ENCODE results near the gene SELENOM. TPM values are rescaled to one million over a fixed set of nuclear protein-coding genes. Genes with fewer than 3 reads are reported as not detected.

The SELENOM gene
- total RNA-seq, 1 donor from 2014 or later, result 3.7 TPM

DNA sequence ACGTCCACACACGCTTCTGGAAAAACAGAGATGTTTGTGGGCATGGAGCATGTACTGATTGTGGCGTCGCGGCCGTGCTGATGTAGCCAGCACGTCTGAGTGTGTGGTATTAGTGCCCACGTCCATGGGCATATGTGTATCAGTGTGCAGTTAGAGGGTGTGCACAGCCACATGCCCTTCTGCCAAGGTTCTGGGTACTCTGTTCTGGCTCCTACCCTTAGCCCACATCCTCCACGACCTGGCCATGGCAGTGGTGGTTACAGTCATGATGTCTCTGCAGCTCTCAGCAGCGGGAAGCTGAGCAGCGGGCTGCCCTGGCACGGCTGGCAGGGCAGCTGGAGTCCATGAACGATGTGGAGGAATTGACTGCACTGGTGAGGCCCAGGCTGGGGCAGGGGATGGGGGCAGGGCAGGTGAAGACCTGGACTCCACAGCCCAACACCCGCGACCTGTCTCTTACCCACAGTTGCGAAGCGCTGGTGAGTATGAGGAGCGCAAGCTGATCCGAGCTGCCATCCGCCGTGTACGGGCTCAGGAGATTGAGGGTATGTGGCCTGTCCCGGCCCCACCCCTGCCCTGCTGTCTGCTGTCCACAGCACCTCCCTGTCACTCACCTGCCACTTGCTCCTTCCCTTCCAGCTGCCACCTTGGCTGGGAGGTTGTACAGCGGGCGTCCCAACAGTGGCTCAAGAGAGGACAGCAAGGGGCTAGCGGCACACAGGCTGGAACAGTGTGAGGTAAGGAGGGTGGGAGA, 19.0 kb downstream of the SELENOM start:
- Mint-ChIP-seq H3K27ac (no peak overlapping the region), H3K4me3 (ENCODE audit: low read depth) (no peak overlapping the region), H3K27me3 (no peaks in the 10 kb centered on the region), H3K4me1 (ENCODE audit: low read depth) (peaks cover 12% of the 10 kb centered on the region), H3K36me3 (ENCODE audit: insufficient read depth) (no peaks in the 10 kb centered on the region), H3K9me3 (ENCODE audit: low read depth) (no peaks in the 10 kb centered on the region)
- TF ChIP-seq, protein P1, sequence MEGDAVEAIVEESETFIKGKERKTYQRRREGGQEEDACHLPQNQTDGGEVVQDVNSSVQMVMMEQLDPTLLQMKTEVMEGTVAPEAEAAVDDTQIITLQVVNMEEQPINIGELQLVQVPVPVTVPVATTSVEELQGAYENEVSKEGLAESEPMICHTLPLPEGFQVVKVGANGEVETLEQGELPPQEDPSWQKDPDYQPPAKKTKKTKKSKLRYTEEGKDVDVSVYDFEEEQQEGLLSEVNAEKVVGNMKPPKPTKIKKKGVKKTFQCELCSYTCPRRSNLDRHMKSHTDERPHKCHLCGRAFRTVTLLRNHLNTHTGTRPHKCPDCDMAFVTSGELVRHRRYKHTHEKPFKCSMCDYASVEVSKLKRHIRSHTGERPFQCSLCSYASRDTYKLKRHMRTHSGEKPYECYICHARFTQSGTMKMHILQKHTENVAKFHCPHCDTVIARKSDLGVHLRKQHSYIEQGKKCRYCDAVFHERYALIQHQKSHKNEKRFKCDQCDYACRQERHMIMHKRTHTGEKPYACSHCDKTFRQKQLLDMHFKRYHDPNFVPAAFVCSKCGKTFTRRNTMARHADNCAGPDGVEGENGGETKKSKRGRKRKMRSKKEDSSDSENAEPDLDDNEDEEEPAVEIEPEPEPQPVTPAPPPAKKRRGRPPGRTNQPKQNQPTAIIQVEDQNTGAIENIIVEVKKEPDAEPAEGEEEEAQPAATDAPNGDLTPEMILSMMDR (IDR thresholded peaks at IDR 0.05; ENCODE audit: unreplicated experiment), result no peak
- DNase-seq (ENCODE audit: low spot score, unreplicated experiment), result no peak

DNA sequence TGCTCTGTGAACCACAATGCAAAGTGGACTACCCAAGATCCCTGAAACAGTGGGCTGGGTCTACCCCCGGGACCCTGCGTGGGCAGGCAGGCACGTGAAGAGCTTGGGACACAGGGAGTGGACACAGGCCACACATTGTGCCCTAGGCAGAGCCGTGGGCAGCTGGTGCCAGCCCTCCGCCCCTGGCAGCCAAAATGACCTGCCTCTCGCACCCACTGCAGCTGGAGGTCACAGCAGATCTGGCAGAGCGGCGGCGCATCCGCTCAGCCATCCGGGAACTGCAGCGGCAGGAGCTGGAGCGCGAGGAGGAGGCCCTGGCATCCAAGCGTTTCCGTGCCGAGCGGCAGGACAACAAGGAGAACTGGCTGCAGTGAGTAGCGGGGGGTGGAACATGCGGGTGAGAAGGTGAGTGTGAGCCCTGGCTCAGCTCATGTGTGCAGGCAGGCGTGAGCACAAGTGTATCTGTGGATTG, 19.6 kb downstream of the SELENOM start:
- H3K4me3 Mint-ChIP-seq (ENCODE audit: low read depth), result no peak overlapping the region
- no peak for DNase-seq (ENCODE audit: low spot score, unreplicated experiment)
- TF ChIP-seq, protein P1 (IDR thresholded peaks at IDR 0.05; ENCODE audit: unreplicated experiment), result no peak

DNA sequence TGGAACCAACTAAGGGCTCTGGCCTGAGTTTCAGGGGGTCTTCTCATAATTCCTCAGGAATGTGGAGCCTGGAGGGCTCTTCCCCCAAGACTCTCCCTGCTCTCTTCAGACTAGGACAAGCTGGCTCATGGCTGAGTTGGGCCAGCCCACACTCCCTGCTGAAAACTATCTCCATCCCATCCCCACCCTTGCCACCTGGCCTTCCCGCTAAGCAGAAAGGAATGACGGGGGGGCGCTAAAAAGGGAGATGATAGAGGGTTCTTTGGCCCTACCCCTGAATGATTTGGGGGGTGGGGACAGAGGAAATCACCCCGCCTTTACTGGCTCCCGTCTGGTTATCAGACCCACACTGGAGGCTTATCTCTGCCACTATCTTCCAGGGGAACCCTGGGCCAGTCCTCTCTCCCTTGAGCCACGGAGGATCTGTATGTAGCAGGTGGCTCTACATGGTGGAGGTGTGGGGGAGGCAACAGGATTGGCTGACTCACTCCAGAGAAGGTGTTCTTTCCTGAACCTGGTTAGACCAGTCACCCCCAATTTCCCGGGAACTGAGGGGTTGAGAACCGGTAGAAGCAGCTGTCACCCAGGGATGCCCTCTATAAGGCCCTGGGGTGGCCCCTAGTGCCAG, 20.6 kb downstream of the SELENOM start:
- Mint-ChIP-seq H3K4me1 (ENCODE audit: low read depth) (peaks cover 24% of the 10 kb centered on the region), H3K4me3 (ENCODE audit: low read depth) (no peak overlapping the region), H3K27ac (no peak overlapping the region), H3K9me3 (ENCODE audit: low read depth) (no peaks in the 10 kb centered on the region), H3K36me3 (ENCODE audit: insufficient read depth) (no peaks in the 10 kb centered on the region), H3K27me3 (no peaks in the 10 kb centered on the region)
- TF ChIP-seq, protein P1 (IDR thresholded peaks at IDR 0.05; ENCODE audit: unreplicated experiment), result no peak
- no peak for DNase-seq (ENCODE audit: low spot score, unreplicated experiment)

More for the DNA sequence above, 19.6 kb downstream of the SELENOM start:
- H3K27me3 Mint-ChIP-seq, result no peaks in the 10 kb centered on the region
- H3K36me3 Mint-ChIP-seq (ENCODE audit: insufficient read depth), result no peaks in the 10 kb centered on the region
- H3K4me1 Mint-ChIP-seq (ENCODE audit: low read depth), result peaks cover 17% of the 10 kb centered on the region
- H3K9me3 Mint-ChIP-seq (ENCODE audit: low read depth), result no peaks in the 10 kb centered on the region
- H3K27ac Mint-ChIP-seq, result no peak overlapping the region

DNA sequence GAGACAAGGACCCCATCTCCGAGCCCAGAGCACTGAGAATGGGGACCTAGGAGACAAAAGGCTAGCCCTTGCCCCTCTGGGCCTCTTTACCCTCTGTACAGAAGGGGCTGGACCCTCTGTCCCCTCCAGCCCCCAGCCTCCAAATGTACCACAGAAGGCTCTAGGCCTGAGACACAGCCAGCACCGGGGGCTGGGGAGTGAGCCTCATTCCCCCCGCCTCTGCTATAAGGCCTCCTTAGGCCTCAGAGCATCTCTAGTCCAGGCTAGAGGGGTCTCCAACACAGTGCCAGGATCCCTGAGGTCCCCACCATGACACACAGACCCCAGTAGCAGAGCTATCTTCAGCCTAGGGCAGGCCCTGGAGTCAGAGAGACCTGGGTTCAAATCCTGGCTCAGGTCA, 21.4 kb downstream of the SELENOM start:
- no peaks in the 10 kb centered on the region for H3K27me3 Mint-ChIP-seq
- peak overlapping the region; percentile 76 for H3K4me3 Mint-ChIP-seq (ENCODE audit: low read depth)
- peak overlapping the region; percentile 89 for H3K27ac Mint-ChIP-seq

DNA sequence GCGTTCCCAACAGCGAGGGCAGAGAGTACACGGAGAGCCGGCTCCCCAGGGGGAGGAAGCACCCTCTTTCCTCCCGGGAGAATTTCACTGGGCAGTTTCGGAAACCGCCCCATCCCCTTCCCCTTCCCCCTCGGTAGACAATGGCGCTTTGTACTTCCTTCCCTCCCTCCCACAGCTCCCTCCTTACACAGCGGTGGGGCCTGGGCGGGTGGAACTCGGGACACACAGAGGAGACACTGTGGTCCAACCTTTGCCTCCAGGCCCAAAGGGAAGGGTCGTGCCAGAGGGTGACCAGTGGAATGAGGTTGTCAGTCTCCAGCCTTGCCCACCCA, 21.9 kb downstream of the SELENOM start:
- H3K4me1 Mint-ChIP-seq (ENCODE audit: low read depth), result peaks cover 30% of the 10 kb centered on the region

More for the DNA sequence above, 21.4 kb downstream of the SELENOM start:
- Mint-ChIP-seq H3K9me3 (ENCODE audit: low read depth) (no peaks in the 10 kb centered on the region), H3K4me1 (ENCODE audit: low read depth) (peaks cover 28% of the 10 kb centered on the region), H3K36me3 (ENCODE audit: insufficient read depth) (no peaks in the 10 kb centered on the region)
- TF ChIP-seq, protein P1 (IDR thresholded peaks at IDR 0.05; ENCODE audit: unreplicated experiment), result no peak
- no peak for DNase-seq (ENCODE audit: low spot score, unreplicated experiment)

More for the DNA sequence above, 21.9 kb downstream of the SELENOM start:
- H3K36me3 Mint-ChIP-seq (ENCODE audit: insufficient read depth), result no peaks in the 10 kb centered on the region
- H3K4me3 Mint-ChIP-seq (ENCODE audit: low read depth), result peak overlapping the region; percentile 76
- no peaks in the 10 kb centered on the region for H3K9me3 Mint-ChIP-seq (ENCODE audit: low read depth)
- no peak for DNase-seq (ENCODE audit: low spot score, unreplicated experiment)
- TF ChIP-seq, protein P1 (IDR thresholded peaks at IDR 0.05; ENCODE audit: unreplicated experiment), result peak; percentile 6
- peak overlapping the region; percentile 89 for H3K27ac Mint-ChIP-seq
- H3K27me3 Mint-ChIP-seq, result no peaks in the 10 kb centered on the region

Data from progenitor cell of endocrine pancreas (in vitro differentiated cells).